MG63 (cell line): ENCODE results near the gene PXT1. TPM values are rescaled to one million over a fixed set of nuclear protein-coding genes. Genes with fewer than 3 reads are reported as not detected.
A peak's percentile ranks its signal among the peaks of the same experiment; 100 is the strongest.
"Not testable (repeated sequence)": the region's sequence is repeated elsewhere in the genome, so short reads cannot be mapped to it uniquely, and the experiment has no call there.

ENCODE experiments used
- DNase-seq: peaks from one replicate; pipeline ENCODE4 v3.0.0-alpha.2; 2020
- H3K27me3 ChIP-seq: fragments of 250-450 bp; sonication (Bioruptor Pico); 2 replicates; pipeline ENCODE4 v1.5.1; 2020; ENCODE audit warnings: mild to moderate bottlenecking, moderate library complexity
- H3K36me3 ChIP-seq: fragments of 250-450 bp; sonication (Bioruptor Pico); 2 replicates; pipeline ENCODE4 v1.5.1; 2020; ENCODE audit warnings: mild to moderate bottlenecking, moderate library complexity
- H3K4me3 ChIP-seq: fragments of 250-450 bp; sonication (Bioruptor Pico); 2 replicates; pipeline ENCODE4 v1.5.1; 2020; ENCODE audit warnings: mild to moderate bottlenecking, moderate library complexity
- H3K9me3 ChIP-seq: fragments of 250-450 bp; sonication (Bioruptor Pico); 2 replicates; pipeline ENCODE4 v1.5.1; 2020; ENCODE audit warnings: mild to moderate bottlenecking, moderate library complexity
- total RNA-seq: library from RNA; depleted of rRNA; stranded (reverse); fragments of >200 nt; shearing (Covaris generic); gene quantifications from 2 replicates; pipeline ENCODE4 v1.2.3, GENCODE V29; 2014; ENCODE audit warnings: low replicate concordance; rRNA removed

PXT1 gene, protein sequence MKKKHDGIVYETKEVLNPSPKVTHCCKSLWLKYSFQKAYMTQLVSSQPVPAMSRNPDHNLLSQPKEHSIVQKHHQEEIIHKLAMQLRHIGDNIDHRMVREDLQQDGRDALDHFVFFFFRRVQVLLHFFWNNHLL
- total RNA-seq = not detected in 2 replicates

DNA sequence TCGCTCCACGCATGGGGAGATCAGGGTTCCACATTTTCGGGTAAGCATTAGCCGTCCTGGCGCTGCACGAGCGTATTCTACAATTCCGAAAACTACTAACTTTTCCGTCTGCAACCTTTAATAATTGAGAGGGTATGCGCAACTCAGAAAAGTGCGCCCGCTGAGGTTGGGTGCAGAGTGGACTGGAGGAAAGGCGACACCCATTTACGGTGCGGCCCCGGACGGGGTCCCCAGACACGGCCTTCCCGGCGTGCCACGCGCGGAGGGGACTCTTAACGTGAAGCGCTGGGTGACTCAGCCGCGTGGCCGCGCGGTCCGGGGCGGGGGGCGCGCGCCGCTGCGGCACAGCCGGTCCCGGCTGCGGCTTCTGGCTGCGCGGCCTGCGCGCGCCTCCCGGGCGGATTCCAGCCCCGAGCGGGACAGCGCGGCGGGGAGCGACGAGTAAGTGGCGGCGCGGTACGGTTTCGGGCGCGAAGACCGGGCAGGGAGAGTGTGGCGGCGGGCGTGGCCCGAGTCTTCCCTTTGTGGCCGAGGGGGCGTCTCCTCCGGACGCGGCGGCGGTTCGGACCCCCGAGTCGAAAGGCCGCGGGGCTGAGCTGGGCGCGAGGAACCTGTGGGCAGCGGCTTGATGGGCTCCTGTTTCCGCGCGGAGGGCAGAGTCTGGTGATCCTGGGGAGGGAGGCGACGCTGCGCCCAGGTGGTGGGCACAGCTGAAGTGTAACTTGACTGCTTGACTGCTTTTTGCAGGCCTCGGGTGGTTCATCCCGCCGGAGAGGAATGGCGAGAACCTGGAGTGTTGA lies at the start of gene PXT1, which contains the start of gene KCTD20:
PXT1 (minus strand) TSS at position 184 of the 800 bp plus-strand sequence. CDS start 16,772 bp downstream, outside the sequence.
KCTD20 (plus strand) TSS at position 330 of the 800 bp plus-strand sequence. CDS start 27,098 bp downstream, outside the sequence.
- no peaks in the 10 kb centered on the region for H3K27me3 ChIP-seq
- peak; percentile 91 for DNase-seq
- peak within 1 kb of the TSS; percentile 89 for H3K4me3 ChIP-seq
- H3K9me3 ChIP-seq = no peaks in the 10 kb centered on the region
- peaks cover 16% of the 10 kb centered on the region for H3K36me3 ChIP-seq

- Histone ChIP-seq H3K36me3 (peaks cover 72% of the 10 kb centered on the region), H3K9me3 (no peaks in the 10 kb centered on the region), H3K4me3 (no peak overlapping the region), H3K27me3 (no peaks in the 10 kb centered on the region)
- no peak for DNase-seq
Measured at GRCh38 chr6:36492092-36492491, 49.4 kb upstream of the PXT1 start.

DNA sequence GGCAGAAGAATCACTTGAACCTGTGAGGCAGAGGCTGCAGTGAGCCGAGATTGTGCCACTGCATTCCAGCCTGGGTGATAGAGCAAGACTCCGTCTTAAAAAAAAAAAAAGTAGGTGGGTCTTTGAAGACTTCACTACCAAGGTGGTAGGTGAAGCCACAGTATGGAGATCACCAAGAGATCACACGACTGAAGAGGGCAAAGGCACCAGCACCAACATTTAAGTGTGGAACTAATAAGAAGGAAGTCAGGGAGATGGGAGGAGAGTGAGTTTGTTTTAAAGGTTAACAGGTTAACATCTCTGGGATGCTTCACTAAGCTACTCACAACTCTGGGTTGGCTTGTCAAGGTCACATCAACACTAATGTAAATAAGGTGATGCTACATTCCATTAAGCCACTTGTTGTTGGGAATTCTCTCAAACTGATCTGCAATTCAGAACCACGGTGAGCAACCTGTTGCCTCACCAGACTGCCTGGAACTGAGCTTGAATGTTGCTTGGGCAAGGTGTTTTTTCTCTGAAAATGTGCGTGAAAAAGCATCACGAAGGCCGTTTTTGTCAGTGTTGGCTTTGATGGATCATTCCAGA lies 48.8 kb upstream of the PXT1 start:
- H3K4me3 ChIP-seq = no peak overlapping the region
- no peaks in the 10 kb centered on the region for H3K27me3 ChIP-seq
- no peaks in the 10 kb centered on the region for H3K9me3 ChIP-seq
- peaks cover 72% of the 10 kb centered on the region for H3K36me3 ChIP-seq
- no peak for DNase-seq

- H3K27me3 ChIP-seq = no peaks in the 10 kb centered on the region
- H3K9me3 ChIP-seq = no peaks in the 10 kb centered on the region
- no peak for DNase-seq
- peaks cover 72% of the 10 kb centered on the region for H3K36me3 ChIP-seq
- no peak overlapping the region for H3K4me3 ChIP-seq
Measured at GRCh38 chr6:36489426-36489825, 46.8 kb upstream of the PXT1 start.

GRCh38 chr6:36488221-36488620 lies 45.6 kb upstream of the PXT1 start:
- DNase-seq = no peak
- H3K36me3 ChIP-seq = peaks cover 66% of the 10 kb centered on the region
- no peak overlapping the region for H3K4me3 ChIP-seq
- no peaks in the 10 kb centered on the region for H3K9me3 ChIP-seq
- H3K27me3 ChIP-seq = no peaks in the 10 kb centered on the region

DNA sequence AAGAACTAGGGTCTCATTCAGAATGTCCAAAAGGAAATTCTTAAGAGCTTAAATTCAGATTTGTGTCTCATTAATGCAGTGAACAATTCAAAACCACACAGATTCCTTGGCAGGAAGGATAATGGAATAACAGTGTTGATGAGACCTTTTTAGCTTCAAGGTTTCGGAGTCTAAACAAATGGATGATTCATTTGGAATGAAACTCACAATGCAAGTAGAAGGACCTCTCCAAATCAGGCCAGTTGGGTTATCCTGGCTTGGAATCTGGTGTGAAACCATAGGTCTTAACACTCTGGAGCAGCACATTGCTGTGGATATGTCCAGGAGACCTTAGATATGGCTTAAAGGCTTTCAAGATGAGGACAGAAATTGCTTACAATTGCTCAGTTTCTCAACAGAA lies 45.0 kb upstream of the PXT1 start:
- Histone ChIP-seq H3K9me3 (no peaks in the 10 kb centered on the region), H3K4me3 (no peak overlapping the region), H3K27me3 (no peaks in the 10 kb centered on the region), H3K36me3 (peaks cover 65% of the 10 kb centered on the region)
- peak; percentile 41 for DNase-seq

- no peak for DNase-seq
- no peaks in the 10 kb centered on the region for H3K27me3 ChIP-seq
- H3K36me3 ChIP-seq = peaks cover 69% of the 10 kb centered on the region
- no peaks in the 10 kb centered on the region for H3K9me3 ChIP-seq
- no peak overlapping the region for H3K4me3 ChIP-seq
Measured at GRCh38 chr6:36484736-36485135, 42.1 kb upstream of the PXT1 start.

- not testable (repeated sequence) for H3K9me3 ChIP-seq, H3K4me3 ChIP-seq, H3K27me3 ChIP-seq, DNase-seq
- H3K36me3 ChIP-seq = peaks cover 65% of the 10 kb centered on the region
Measured at GRCh38 chr6:36483326-36483725, 40.7 kb upstream of the PXT1 start.

DNA sequence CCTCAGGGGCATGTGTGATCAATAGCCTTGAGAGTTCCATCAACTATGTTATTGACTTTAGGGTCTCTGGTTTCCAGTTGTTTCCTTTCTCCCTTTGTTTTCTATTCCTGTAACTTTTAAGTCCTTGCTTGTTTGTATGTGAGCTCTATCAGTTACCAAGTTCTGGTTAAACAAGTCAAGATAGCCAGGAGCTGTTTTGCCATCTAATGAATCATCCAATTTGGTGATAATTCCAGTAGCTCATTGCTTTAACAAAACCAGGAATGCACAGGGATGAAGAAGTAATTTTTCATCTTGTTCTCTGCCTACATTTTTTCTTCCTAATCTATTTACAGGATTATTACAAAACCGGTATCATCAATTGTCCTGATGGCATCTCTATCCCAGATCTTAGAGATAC lies 36.6 kb upstream of the PXT1 start:
- H3K9me3 ChIP-seq = no peaks in the 10 kb centered on the region
- no peak overlapping the region for H3K4me3 ChIP-seq
- peaks cover 45% of the 10 kb centered on the region for H3K36me3 ChIP-seq
- no peaks in the 10 kb centered on the region for H3K27me3 ChIP-seq
- no peak for DNase-seq

- Histone ChIP-seq H3K9me3 (no peaks in the 10 kb centered on the region), H3K27me3 (no peaks in the 10 kb centered on the region), H3K36me3 (peaks cover 48% of the 10 kb centered on the region), H3K4me3 (no peak overlapping the region)
- no peak for DNase-seq
Measured at GRCh38 chr6:36478051-36478526, 35.4 kb upstream of the PXT1 start.

- H3K4me3 ChIP-seq = no peak overlapping the region
- H3K36me3 ChIP-seq = peaks cover 36% of the 10 kb centered on the region
- no peaks in the 10 kb centered on the region for H3K27me3 ChIP-seq
- no peak for DNase-seq
- H3K9me3 ChIP-seq = no peaks in the 10 kb centered on the region
Measured at GRCh38 chr6:36469946-36470345, 27.3 kb upstream of the PXT1 start.

DNA sequence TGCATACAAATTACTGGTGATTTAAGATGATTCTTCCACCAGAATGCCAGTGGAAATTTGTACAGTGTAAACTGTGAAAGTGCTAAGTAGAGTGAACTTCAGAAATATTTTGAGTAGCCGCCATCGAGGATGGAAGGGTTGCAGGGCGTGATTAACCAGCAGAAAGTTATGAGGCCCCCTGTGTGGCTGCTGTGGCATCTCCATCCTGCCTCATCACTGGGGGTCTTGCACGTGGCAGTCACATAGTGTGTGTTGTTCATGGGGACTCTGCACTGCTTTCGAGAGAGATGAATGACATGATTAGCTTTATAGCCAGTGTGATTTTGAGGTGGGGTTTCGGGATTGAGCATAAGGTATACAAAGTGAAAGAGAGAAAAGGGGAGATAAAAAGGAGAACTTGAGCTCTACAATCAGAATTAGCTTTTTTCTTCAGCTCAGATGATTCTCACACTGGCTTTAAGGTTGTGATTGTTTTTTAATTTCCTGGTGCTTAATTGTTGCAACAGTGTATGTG lies 26.6 kb upstream of the PXT1 start:
- DNase-seq = no peak
- no peaks in the 10 kb centered on the region for H3K9me3 ChIP-seq
- H3K27me3 ChIP-seq = no peaks in the 10 kb centered on the region
- peaks cover 31% of the 10 kb centered on the region for H3K36me3 ChIP-seq
- H3K4me3 ChIP-seq = no peak overlapping the region

DNA sequence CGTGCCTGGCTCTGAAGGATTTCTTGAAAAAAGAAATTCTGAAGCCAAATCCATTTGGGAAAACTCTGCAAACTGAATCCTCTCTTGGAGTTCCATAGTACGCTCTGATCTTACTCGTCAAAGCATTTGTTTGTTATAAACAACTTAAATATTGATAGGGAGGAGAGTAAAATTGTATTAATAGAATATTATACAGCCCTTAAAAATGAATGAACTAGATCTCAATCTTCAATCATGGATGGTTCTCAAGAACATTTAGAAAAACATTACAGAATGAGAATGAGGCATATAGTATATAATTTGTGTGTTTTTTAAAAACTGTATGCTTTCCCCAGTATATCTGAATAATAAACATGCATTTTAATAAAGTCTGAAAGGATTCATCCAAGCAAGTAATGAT lies 25.0 kb upstream of the PXT1 start:
- H3K4me3 ChIP-seq = no peak overlapping the region
- H3K36me3 ChIP-seq = peaks cover 28% of the 10 kb centered on the region
- no peak for DNase-seq
- H3K27me3 ChIP-seq = no peaks in the 10 kb centered on the region
- H3K9me3 ChIP-seq = no peaks in the 10 kb centered on the region

DNA sequence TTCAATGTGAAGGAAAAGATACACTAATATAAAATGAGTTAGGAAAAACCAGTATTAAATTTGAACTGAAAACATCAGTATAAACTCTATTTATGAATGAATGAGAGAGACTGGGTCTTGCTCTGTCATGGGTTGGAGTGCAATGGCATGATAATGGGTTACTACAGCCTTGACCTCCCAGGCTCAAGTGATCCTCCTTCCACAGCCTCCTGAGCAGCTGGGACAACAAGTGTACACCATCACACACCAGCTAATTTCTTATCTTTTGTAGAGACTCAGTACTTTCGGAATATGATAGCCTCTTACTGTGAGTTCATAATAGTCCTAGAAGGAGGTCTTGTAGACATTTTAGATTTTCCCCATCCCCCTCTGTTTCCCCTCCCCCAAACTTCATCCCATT lies 21.6 kb upstream of the PXT1 start:
- Histone ChIP-seq H3K36me3 (peaks cover 11% of the 10 kb centered on the region), H3K9me3 (no peaks in the 10 kb centered on the region), H3K4me3 (no peak overlapping the region), H3K27me3 (no peaks in the 10 kb centered on the region)
- DNase-seq = no peak

- Histone ChIP-seq H3K36me3 (peaks cover 11% of the 10 kb centered on the region), H3K9me3 (no peaks in the 10 kb centered on the region), H3K27me3 (no peaks in the 10 kb centered on the region), H3K4me3 (no peak overlapping the region)
- no peak for DNase-seq
Measured at GRCh38 chr6:36463676-36464075, 21.0 kb upstream of the PXT1 start.

DNA sequence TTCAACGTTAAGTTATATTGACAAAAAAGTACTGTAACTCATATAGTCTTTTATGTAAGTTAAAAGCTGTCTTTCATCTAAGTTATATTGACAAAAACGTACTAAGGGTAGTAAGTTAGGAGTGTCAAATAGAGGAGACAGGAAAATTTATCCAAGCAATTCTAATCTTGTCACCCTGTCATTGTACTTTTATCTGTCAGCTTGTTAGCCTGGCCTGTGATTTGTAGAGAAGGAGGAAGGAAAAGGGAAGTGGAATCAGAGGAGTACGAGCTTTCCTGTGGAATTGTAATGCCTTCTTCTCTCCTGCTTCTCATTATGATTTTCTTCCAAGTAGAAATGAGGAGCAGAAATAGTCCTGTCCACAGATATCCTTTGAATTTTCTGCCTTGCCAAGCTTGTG lies 19.0 kb upstream of the PXT1 start:
- H3K27me3 ChIP-seq = no peaks in the 10 kb centered on the region
- peaks cover 17% of the 10 kb centered on the region for H3K36me3 ChIP-seq
- H3K9me3 ChIP-seq = no peaks in the 10 kb centered on the region
- no peak for DNase-seq
- no peak overlapping the region for H3K4me3 ChIP-seq

DNA sequence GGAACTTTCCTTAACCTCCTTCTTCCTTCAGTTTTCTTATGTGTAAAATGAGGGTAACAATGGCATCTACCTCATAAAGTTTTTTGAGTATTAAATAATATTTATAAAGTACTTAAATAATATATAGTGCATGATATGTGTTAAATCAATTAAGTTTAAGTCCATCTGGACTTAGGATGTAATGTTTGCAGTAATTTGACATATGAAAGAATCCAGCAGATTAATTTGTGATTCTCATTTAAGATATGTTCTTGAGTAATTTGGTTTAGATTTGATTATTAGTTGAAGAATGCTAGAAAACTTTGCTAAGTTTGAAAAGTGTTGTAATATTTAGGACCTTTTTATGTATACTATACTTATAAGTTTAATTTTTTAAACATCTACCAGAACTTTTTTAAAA lies 18.3 kb upstream of the PXT1 start:
- no peak for DNase-seq
- Histone ChIP-seq H3K9me3 (no peaks in the 10 kb centered on the region), H3K36me3 (peaks cover 22% of the 10 kb centered on the region), H3K4me3 (no peak overlapping the region), H3K27me3 (no peaks in the 10 kb centered on the region)
